ENCODE results near the gene CNOT6L. TPM values are rescaled to one million over a fixed set of nuclear protein-coding genes. Genes with fewer than 3 reads are reported as not detected.

The CNOT6L gene
- polyA plus RNA-seq, 1 of the 3 experiments (the other 2 are of a cell fraction): 2.8 TPM

GRCh38 chr4:77798385-77798784 lies 20.8 kb downstream of the CNOT6L start:
- no peaks in the 10 kb centered on the region for H3K9me3 ChIP-seq
- H3K27me3 ChIP-seq (ENCODE audit: insufficient read depth): no peaks in the 10 kb centered on the region
- H3K9ac ChIP-seq: no peak overlapping the region
- no peaks in the 10 kb centered on the region for H3K9me2 ChIP-seq
- POLR2A ChIA-PET: no interaction called here
- CTCF ChIA-PET: no interaction called here
- no peak for DNase-seq
- no peaks in the 10 kb centered on the region for H3K36me3 ChIP-seq (replicated peaks in 1 of 2; ENCODE audit: control insufficient read depth in 1 of 2, insufficient read depth in 2 of 2, low read length in 1 of 2)
- peaks cover under 1% of the 10 kb centered on the region; the same call in 1 of the 2 replicates for H4K20me1 ChIP-seq (ENCODE audit: insufficient read depth)
- 94% methylated on average over 5 of the region's 5 CpGs for WGBS (ENCODE audit: low lambda C conversion rate)
- H3K79me2 ChIP-seq (ENCODE audit: insufficient read depth): peaks cover 60% of the 10 kb centered on the region
- H3K4me1 ChIP-seq (ENCODE audit: control insufficient read depth in 1 of 2, insufficient read depth in 2 of 2, low read depth in 1 of 2, low read length in 1 of 2): peaks cover 0 to 8% of the 10 kb centered on the region in 2 experiments; a peak in 1 of 4 replicates
- no peaks in the 10 kb centered on the region for H3F3A ChIP-seq (replicated peaks; ENCODE audit: insufficient read depth)
- TF ChIP-seq GABPA (IDR thresholded peaks at IDR 0.05; ENCODE audit: low read depth) (no peak), CTCF (IDR thresholded peaks at IDR 0.05) (no peak), MEF2A (IDR thresholded peaks at IDR 0.05; ENCODE audit: borderline replicate concordance, low read depth) (no peak), MXI1 (IDR thresholded peaks at IDR 0.05; ENCODE audit: low read depth, low read length) (no peak), TCF12 (IDR thresholded peaks at IDR 0.05) (no peak), ELF1 (IDR thresholded peaks at IDR 0.05) (no peak), JUND (IDR thresholded peaks at IDR 0.05) (no peak), RCOR1 (IDR thresholded peaks at IDR 0.05; ENCODE audit: low read length) (no peak), REST (IDR thresholded peaks at IDR 0.05; ENCODE audit: low read depth, low read length) (no peak), NFIC (IDR thresholded peaks at IDR 0.05; ENCODE audit: borderline replicate concordance) (no peak), RXRA (IDR thresholded peaks at IDR 0.05; ENCODE audit: borderline replicate concordance, low read depth) (no peak), GATA2 (CRISPR knock-in tag; IDR thresholded peaks at IDR 0.05) (no peak), FOXJ3 (CRISPR knock-in tag; IDR thresholded peaks at IDR 0.05) (no peak), FOSL2 (IDR thresholded peaks at IDR 0.05; ENCODE audit: borderline replicate concordance, low read depth) (no peak)
- TF ChIP-seq, protein P1, sequence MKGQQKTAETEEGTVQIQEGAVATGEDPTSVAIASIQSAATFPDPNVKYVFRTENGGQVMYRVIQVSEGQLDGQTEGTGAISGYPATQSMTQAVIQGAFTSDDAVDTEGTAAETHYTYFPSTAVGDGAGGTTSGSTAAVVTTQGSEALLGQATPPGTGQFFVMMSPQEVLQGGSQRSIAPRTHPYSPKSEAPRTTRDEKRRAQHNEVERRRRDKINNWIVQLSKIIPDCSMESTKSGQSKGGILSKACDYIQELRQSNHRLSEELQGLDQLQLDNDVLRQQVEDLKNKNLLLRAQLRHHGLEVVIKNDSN (IDR thresholded peaks at IDR 0.05; ENCODE audit: borderline replicate concordance, low read depth): no peak
- TF ChIP-seq, protein P2, sequence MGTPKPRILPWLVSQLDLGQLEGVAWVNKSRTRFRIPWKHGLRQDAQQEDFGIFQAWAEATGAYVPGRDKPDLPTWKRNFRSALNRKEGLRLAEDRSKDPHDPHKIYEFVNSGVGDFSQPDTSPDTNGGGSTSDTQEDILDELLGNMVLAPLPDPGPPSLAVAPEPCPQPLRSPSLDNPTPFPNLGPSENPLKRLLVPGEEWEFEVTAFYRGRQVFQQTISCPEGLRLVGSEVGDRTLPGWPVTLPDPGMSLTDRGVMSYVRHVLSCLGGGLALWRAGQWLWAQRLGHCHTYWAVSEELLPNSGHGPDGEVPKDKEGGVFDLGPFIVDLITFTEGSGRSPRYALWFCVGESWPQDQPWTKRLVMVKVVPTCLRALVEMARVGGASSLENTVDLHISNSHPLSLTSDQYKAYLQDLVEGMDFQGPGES (IDR thresholded peaks at IDR 0.05; ENCODE audit: low read depth, low read length): no peak
- H3K4me3 ChIP-seq (ENCODE audit: low read depth in 2 of 2, low read length in 1 of 2): no peak overlapping the region
- no peak overlapping the region for H3K27ac ChIP-seq (ENCODE audit: low read depth in 2 of 2, low read length in 1 of 2)
- no peak overlapping the region for H2AFZ ChIP-seq (ENCODE audit: low read depth)
- H3K4me2 ChIP-seq: no peak overlapping the region
